Activated CD8-positive, alpha-beta T cell treated with anti-CD3 and anti-CD28 coated beads for 36 hours (primary cell): ENCODE data around the gene PTPRQ. TPM values are rescaled to one million over a fixed set of nuclear protein-coding genes. Genes with fewer than 3 reads are reported as not detected.

ENCODE experiments used
- ATAC-seq: fragments of 200-7000 bp; cut with Tn5 transposase; one replicate; pipeline ENCODE4 v1.10.0; 2021; ENCODE audit warnings: mild to moderate bottlenecking, moderate library complexity
- CTCF ChIA-PET: fragments of 350-600 bp; sonication (Branson Sonifier 250); formaldehyde crosslinking; loops from one replicate; lab custom pipeline; 2021; ENCODE audit warnings: antibody characterized with exemption; lab: Charles Lee
- POLR2A ChIA-PET: fragments of 350-600 bp; sonication (Branson Sonifier 250); formaldehyde crosslinking; loops from one replicate; lab custom pipeline; 2021; ENCODE audit warnings: antibody characterized with exemption; lab: Charles Lee
- DNase-seq: peaks from one replicate; pipeline ENCODE4 v3.0.0-alpha.2; 2020
- H3K27ac Mint-ChIP-seq: one replicate; pipeline ENCODE4 v1.8.0; 2021; ENCODE audit warnings: mild to moderate bottlenecking, mixed read lengths
- H3K27me3 Mint-ChIP-seq: one replicate; pipeline ENCODE4 v1.8.0; 2021; ENCODE audit warnings: mixed read lengths
- H3K36me3 Mint-ChIP-seq: one replicate; pipeline ENCODE4 v1.8.0; 2021; ENCODE audit warnings: low read depth, mixed read lengths
- H3K4me1 Mint-ChIP-seq: one replicate; pipeline ENCODE4 v1.8.0; 2021; ENCODE audit warnings: low read depth, mixed read lengths
- H3K4me3 Mint-ChIP-seq: one replicate; pipeline ENCODE4 v1.8.0; 2021; ENCODE audit warnings: mild to moderate bottlenecking, moderate library complexity, mixed read lengths
- H3K9me3 Mint-ChIP-seq: one replicate; pipeline ENCODE4 v1.8.0; 2021; ENCODE audit warnings: mixed read lengths
- CTCF ChIP-seq: fragments of 200-600 bp; IDR thresholded peaks from one replicate; pipeline ENCODE4 v1.8.0; 2022; ENCODE audit warnings: antibody characterized with exemption, mild to moderate bottlenecking
- intact Hi-C: fragments of 100-400 bp; cut with micrococcal nuclease; formaldehyde crosslinking; loops from one replicate; pipeline ENCODE4 v1.10.0; 2022
- total RNA-seq, 2 experiments: library from RNA; stranded (reverse); gene quantifications; one replicate each; pipeline ENCODE4 v1.2.3, GENCODE V29; 2021

The PTPRQ gene
- total RNA-seq, 2 experiments from 2014 or later = not detected

GRCh38 chr12:80607361-80608135, 163.5 kb downstream of the PTPRQ start:
- H3K27me3 Mint-ChIP-seq = no peaks in the 10 kb centered on the region
- no peaks in the 10 kb centered on the region for H3K9me3 Mint-ChIP-seq
- ATAC-seq (no peak), DNase-seq (no peak)
- H3K36me3 Mint-ChIP-seq = no peaks in the 10 kb centered on the region
- intact Hi-C loops = no loop called here
- no peak overlapping the region for H3K4me3 Mint-ChIP-seq
- ChIA-PET CTCF (no interaction called here), POLR2A (no interaction called here)
- no peak overlapping the region for H3K27ac Mint-ChIP-seq
- TF ChIP-seq CTCF = no peak
- no peaks in the 10 kb centered on the region for H3K4me1 Mint-ChIP-seq

- no peak for TF ChIP-seq CTCF
These were observed 173.7 kb downstream of the PTPRQ start for GRCh38 chr12:80617733-80618132.

GRCh38 chr12:80620281-80620680, 176.2 kb downstream of the PTPRQ start:
- H3K9me3 Mint-ChIP-seq = peaks cover 3% of the 10 kb centered on the region
- ChIA-PET CTCF (no interaction called here), POLR2A (no interaction called here)
- H3K36me3 Mint-ChIP-seq = no peaks in the 10 kb centered on the region
- H3K27ac Mint-ChIP-seq = no peak overlapping the region
- H3K27me3 Mint-ChIP-seq = no peaks in the 10 kb centered on the region
- no peak for TF ChIP-seq CTCF
- intact Hi-C loops = no loop called here
- no peaks in the 10 kb centered on the region for H3K4me1 Mint-ChIP-seq
- no peak overlapping the region for H3K4me3 Mint-ChIP-seq
- DNase-seq = no peak
- no peak for ATAC-seq

More at GRCh38 chr12:80617733-80618132, 173.7 kb downstream of the PTPRQ start:
- Mint-ChIP-seq H3K27ac (no peak overlapping the region), H3K36me3 (no peaks in the 10 kb centered on the region), H3K4me1 (no peaks in the 10 kb centered on the region), H3K9me3 (peaks cover 3% of the 10 kb centered on the region), H3K4me3 (no peak overlapping the region), H3K27me3 (no peaks in the 10 kb centered on the region)
- ChIA-PET CTCF (no interaction called here), POLR2A (no interaction called here)
- intact Hi-C loops = no loop called here
- DNase-seq (no peak), ATAC-seq (no peak)

GRCh38 chr12:80622271-80622670, 178.2 kb downstream of the PTPRQ start:
- H3K27ac Mint-ChIP-seq = no peak overlapping the region
- peaks cover 3% of the 10 kb centered on the region for H3K9me3 Mint-ChIP-seq
- H3K36me3 Mint-ChIP-seq = no peaks in the 10 kb centered on the region
- no peaks in the 10 kb centered on the region for H3K4me1 Mint-ChIP-seq
- no peaks in the 10 kb centered on the region for H3K27me3 Mint-ChIP-seq
- intact Hi-C loops = no loop called here
- ChIA-PET POLR2A (no interaction called here), CTCF (no interaction called here)
- no peak for DNase-seq
- no peak for TF ChIP-seq CTCF
- no peak overlapping the region for H3K4me3 Mint-ChIP-seq
- no peak for ATAC-seq

- Mint-ChIP-seq H3K27ac (no peak overlapping the region), H3K36me3 (no peaks in the 10 kb centered on the region), H3K4me3 (no peak overlapping the region), H3K27me3 (no peaks in the 10 kb centered on the region), H3K4me1 (no peaks in the 10 kb centered on the region), H3K9me3 (peaks cover 3% of the 10 kb centered on the region)
- TF ChIP-seq CTCF = no peak
- DNase-seq (no peak), ATAC-seq (no peak)
- ChIA-PET POLR2A (no interaction called here), CTCF (no interaction called here)
- intact Hi-C loops = no loop called here
These were observed 181.0 kb downstream of the PTPRQ start for GRCh38 chr12:80625051-80625450.
